ENCODE data around the gene CALML6.

CALML6 gene

DNA sequence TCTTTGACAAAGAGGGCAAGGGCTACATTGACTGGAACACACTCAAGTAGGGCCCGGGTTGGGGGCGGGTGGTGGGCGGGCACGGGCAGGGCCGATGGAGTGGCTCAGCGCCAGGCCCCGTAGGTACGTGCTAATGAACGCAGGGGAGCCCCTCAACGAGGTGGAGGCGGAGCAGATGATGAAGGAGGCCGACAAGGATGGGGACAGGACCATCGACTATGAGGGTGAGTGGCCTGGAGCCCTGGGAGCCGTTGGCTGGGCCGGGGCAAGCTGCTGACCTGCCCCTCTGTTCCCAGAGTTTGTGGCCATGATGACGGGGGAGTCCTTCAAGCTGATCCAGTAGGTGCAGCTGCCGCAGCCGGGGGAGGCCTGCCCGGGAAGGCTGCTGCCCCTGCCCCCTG is 1.8 kb downstream of the CALML6 start:
- no peak overlapping the region for H3K9ac ChIP-seq (ENCODE audit: low read length)
- TF ChIP-seq EZH2 (optimal IDR thresholded peaks at IDR 0.05; ENCODE audit: low read depth, low read length) = no peak
- TF ChIP-seq, protein P1, sequence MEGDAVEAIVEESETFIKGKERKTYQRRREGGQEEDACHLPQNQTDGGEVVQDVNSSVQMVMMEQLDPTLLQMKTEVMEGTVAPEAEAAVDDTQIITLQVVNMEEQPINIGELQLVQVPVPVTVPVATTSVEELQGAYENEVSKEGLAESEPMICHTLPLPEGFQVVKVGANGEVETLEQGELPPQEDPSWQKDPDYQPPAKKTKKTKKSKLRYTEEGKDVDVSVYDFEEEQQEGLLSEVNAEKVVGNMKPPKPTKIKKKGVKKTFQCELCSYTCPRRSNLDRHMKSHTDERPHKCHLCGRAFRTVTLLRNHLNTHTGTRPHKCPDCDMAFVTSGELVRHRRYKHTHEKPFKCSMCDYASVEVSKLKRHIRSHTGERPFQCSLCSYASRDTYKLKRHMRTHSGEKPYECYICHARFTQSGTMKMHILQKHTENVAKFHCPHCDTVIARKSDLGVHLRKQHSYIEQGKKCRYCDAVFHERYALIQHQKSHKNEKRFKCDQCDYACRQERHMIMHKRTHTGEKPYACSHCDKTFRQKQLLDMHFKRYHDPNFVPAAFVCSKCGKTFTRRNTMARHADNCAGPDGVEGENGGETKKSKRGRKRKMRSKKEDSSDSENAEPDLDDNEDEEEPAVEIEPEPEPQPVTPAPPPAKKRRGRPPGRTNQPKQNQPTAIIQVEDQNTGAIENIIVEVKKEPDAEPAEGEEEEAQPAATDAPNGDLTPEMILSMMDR (IDR thresholded peaks at IDR 0.05; ENCODE audit: low read length) = no peak
- H3K9me3 ChIP-seq (replicated peaks; ENCODE audit: insufficient read depth, low read length) = no peaks in the 10 kb centered on the region
- H3K79me2 ChIP-seq (ENCODE audit: low read length) = no peaks in the 10 kb centered on the region
- no peak overlapping the region for H3K4me2 ChIP-seq (ENCODE audit: low read depth, low read length)
- no peak overlapping the region for H3K27ac ChIP-seq (ENCODE audit: low read length)
- no peaks in the 10 kb centered on the region for H3K9me2 ChIP-seq (replicated peaks; ENCODE audit: insufficient read depth, low read length)
- peaks cover 10% of the 10 kb centered on the region for H3K4me1 ChIP-seq (ENCODE audit: low read length)
- no peak overlapping the region for H3K4me3 ChIP-seq (ENCODE audit: low read length)
- no peaks in the 10 kb centered on the region for H3K36me3 ChIP-seq (replicated peaks; ENCODE audit: insufficient read depth, low read length)
- no peaks in the 10 kb centered on the region for H3F3A ChIP-seq (ENCODE audit: insufficient read depth, low read length)
- DNase-seq = no peak
- H2AFZ ChIP-seq (ENCODE audit: low read length) = no peak overlapping the region
- H3K27me3 ChIP-seq (replicated peaks; ENCODE audit: insufficient read depth, low read length) = peaks cover 11% of the 10 kb centered on the region
- no peaks in the 10 kb centered on the region for H4K20me1 ChIP-seq (ENCODE audit: insufficient read depth, low read length)

DNA sequence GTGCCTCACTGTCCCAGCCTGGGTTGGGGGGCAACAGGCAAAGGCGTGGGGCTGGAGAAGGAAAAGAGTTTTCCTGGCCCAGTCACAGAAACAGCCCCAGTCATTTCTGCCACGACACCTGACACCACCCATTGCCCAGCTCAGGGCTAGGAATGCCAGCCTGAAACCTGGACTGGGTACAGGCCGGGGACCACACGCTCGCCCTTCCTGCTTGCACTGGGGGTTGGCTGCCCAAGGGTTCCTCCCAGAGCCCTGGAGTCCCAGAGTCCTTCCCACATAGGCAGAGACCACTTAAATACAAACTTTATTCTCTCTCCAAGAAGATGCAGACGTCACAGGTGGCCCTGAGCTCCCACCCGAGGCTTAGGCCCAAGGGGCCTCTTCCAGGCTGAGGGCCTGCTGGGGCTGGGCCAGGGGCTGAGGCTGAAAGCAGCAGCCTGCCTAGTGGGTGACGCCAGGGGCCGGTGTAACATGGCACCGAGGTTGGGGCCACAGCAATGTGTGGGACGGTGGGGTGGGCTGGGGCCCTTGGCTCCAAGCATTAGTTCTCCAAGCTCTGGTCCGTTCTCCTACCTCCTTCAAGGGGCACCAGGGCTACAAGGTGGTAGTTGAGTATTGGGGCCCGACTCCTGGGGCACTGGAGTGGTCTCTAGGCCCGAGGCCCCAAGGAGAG is 2.4 kb downstream of the CALML6 start:
- H3K79me2 ChIP-seq (ENCODE audit: low read length) = no peaks in the 10 kb centered on the region
- H3K36me3 ChIP-seq (replicated peaks; ENCODE audit: insufficient read depth, low read length) = no peaks in the 10 kb centered on the region
- H4K20me1 ChIP-seq (ENCODE audit: insufficient read depth, low read length) = no peaks in the 10 kb centered on the region
- no peak for DNase-seq
- peaks cover 17% of the 10 kb centered on the region for H3K27me3 ChIP-seq (replicated peaks; ENCODE audit: insufficient read depth, low read length)
- H2AFZ ChIP-seq (ENCODE audit: low read length) = no peak overlapping the region
- peaks cover 10% of the 10 kb centered on the region for H3K4me1 ChIP-seq (ENCODE audit: low read length)
- TF ChIP-seq EZH2 (optimal IDR thresholded peaks at IDR 0.05; ENCODE audit: low read depth, low read length) (no peak), EZH2phosphoT487 (IDR thresholded peaks at IDR 0.05; ENCODE audit: low read length) (no peak)
- TF ChIP-seq, protein P1 (IDR thresholded peaks at IDR 0.05; ENCODE audit: low read length) = no peak
- H3F3A ChIP-seq (ENCODE audit: insufficient read depth, low read length) = no peaks in the 10 kb centered on the region
- no peak overlapping the region for H3K4me3 ChIP-seq (ENCODE audit: low read length)
- no peak overlapping the region for H3K27ac ChIP-seq (ENCODE audit: low read length)
- no peaks in the 10 kb centered on the region for H3K9me3 ChIP-seq (replicated peaks; ENCODE audit: insufficient read depth, low read length)
- H3K4me2 ChIP-seq (ENCODE audit: low read depth, low read length) = no peak overlapping the region
- H3K9me2 ChIP-seq (replicated peaks; ENCODE audit: insufficient read depth, low read length) = no peaks in the 10 kb centered on the region
- no peak overlapping the region for H3K9ac ChIP-seq (ENCODE audit: low read length)

DNA sequence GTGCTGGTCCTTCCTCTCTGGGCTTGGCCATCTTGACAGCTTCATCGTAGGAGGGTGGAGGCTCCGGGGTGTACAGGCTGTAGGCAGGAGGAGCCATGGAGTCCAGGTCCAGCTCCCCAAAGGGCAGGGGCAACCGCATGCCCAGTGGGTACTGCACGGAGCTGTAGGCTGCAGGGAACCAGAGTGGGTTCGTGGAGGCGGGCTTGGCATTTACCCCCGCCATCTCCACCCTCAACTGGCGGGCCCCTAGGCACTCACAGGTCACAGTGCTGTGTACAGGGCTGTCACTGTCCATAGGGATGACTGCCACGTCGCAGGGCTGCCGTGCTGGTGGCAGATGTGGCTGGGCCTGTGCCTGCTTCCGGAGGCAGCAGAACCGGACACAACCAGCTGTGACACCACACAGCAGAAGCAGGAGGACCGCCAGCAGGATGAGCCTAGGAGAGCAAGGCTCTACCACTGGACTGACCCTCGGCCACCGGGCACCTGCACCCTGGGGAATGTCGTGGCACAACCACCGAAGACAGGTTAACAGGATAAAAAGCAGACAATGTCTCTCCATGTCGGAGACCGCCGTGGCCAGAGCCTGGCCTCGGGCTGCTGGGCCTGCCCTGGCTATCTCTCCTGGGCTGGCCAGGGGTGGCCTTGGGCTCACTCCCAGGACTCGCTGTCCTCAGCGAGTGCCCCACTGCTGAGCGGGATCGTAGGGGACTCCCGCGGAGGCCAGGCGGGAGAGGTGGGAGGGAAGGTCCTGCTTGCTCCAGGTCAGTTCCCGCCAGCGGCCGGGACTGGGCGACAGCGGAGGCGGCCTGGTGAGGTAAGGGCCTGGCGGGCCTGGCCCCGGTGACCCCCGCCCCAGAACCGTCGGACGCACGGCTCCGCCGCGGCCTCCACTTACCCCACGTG is 3.2 kb downstream of the CALML6 start:
- peaks cover 10% of the 10 kb centered on the region for H3K4me1 ChIP-seq (ENCODE audit: low read length)
- H3K9me2 ChIP-seq (replicated peaks; ENCODE audit: insufficient read depth, low read length) = no peaks in the 10 kb centered on the region
- peak overlapping the region; percentile 37; the same call in 1 of the 2 replicates for H3K27ac ChIP-seq (ENCODE audit: low read length)
- no peaks in the 10 kb centered on the region for H3K9me3 ChIP-seq (replicated peaks; ENCODE audit: insufficient read depth, low read length)
- no peaks in the 10 kb centered on the region for H3K36me3 ChIP-seq (replicated peaks; ENCODE audit: insufficient read depth, low read length)
- H3K4me3 ChIP-seq (ENCODE audit: low read length) = peak overlapping the region; percentile 69
- H4K20me1 ChIP-seq (ENCODE audit: insufficient read depth, low read length) = no peaks in the 10 kb centered on the region
- H3K4me2 ChIP-seq (ENCODE audit: low read depth, low read length) = peak overlapping the region; percentile 98
- peak overlapping the region; percentile 54; the same call in 1 of the 2 replicates for H3K9ac ChIP-seq (ENCODE audit: low read length)
- no peaks in the 10 kb centered on the region for H3F3A ChIP-seq (ENCODE audit: insufficient read depth, low read length)
- peak overlapping the region; percentile 92 for H2AFZ ChIP-seq (ENCODE audit: low read length)
- no peaks in the 10 kb centered on the region for H3K79me2 ChIP-seq (ENCODE audit: low read length)
- TF ChIP-seq EZH2phosphoT487 (IDR thresholded peaks at IDR 0.05; ENCODE audit: low read length) (no peak), EZH2 (optimal IDR thresholded peaks at IDR 0.05; ENCODE audit: low read depth, low read length) (no peak)
- TF ChIP-seq, protein P1 (IDR thresholded peaks at IDR 0.05; ENCODE audit: low read length) = no peak
- DNase-seq = no peak
- peaks cover 25% of the 10 kb centered on the region for H3K27me3 ChIP-seq (replicated peaks; ENCODE audit: insufficient read depth, low read length)

Measured in MM.1S (cell line).